Measurements from ENCODE around the gene CYP51A1. TPM values are rescaled to one million over a fixed set of nuclear protein-coding genes. Genes with fewer than 3 reads are reported as not detected.

Gene CYP51A1
- total RNA-seq, 1 experiment from 2014 or later = 80.0 TPM

DNA sequence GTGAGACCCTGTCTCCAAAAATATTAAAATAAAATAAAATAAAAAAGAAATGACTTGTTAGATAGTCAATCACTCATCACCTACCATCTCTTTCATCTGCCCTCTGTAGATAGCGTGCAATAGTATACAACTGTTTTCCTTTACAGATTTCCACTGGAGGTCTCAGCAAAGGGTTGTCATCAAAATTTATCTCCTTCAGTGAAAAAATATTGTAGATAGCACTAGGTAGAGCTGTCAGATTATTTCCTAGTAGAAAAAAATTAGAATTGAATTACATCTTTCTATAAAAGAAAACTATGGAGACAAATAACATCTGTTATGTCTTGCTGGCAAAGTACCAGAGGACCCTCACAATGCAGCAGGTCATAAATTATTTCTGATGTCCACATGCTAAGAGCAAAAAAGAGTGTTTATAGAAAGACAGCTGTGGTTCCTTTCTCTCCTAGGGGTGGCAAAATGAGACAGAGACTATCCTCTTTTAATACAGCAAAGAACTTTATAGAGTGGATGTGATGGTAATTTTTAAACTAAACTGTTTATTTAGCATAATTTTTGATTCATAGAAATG lies 16.3 kb upstream of the CYP51A1 start:
- H3K23me2 ChIP-seq (ENCODE audit: insufficient read length, low read depth, low read length, poor library complexity, severe bottlenecking) = no peaks in the 10 kb centered on the region
- Mint-ChIP-seq H3K9me3 (no peaks in the 10 kb centered on the region), H3K27me3 (ENCODE audit: low read depth) (no peaks in the 10 kb centered on the region), H3K4me1 (no peaks in the 10 kb centered on the region), H3K27ac (no peak overlapping the region; a peak in 1 of 7 replicates), H3K36me3 (ENCODE audit: insufficient read depth in 1 of 3, low read depth in 3 of 3) (no peaks in the 10 kb centered on the region), H3K4me3 (no peak overlapping the region)
- H2AFZ ChIP-seq (ENCODE audit: low read length) = no peak overlapping the region
- no peaks in the 10 kb centered on the region for H4K20me1 ChIP-seq (ENCODE audit: control insufficient read depth, insufficient read depth, insufficient read length)
- H4K8ac ChIP-seq (replicated peaks; ENCODE audit: insufficient read length, low read depth, low read length) = no peak overlapping the region
- H3K18ac ChIP-seq (ENCODE audit: insufficient read length, low read depth, low read length) = no peak overlapping the region
- no peak overlapping the region for H2BK12ac ChIP-seq (ENCODE audit: insufficient read length, low read depth, low read length)
- H3K14ac ChIP-seq (ENCODE audit: insufficient read depth, low read length) = no peak overlapping the region
- no peaks in the 10 kb centered on the region for H3K79me1 ChIP-seq (ENCODE audit: insufficient read depth, low read depth, low read length, poor library complexity, severe bottlenecking)
- no peak overlapping the region for H2BK15ac ChIP-seq (ENCODE audit: low read depth, low read length)
- H4K91ac ChIP-seq (ENCODE audit: insufficient read length, low read depth, low read length) = no peak overlapping the region
- no peak overlapping the region for H3K56ac ChIP-seq (ENCODE audit: insufficient read length, low read depth, low read length)
- DNase-seq = no peak
- no CpG with 5 or more reads among the region's 1 CpG for WGBS (ENCODE audit: extremely low coverage, insufficient read length, low lambda C conversion rate)
- no peak overlapping the region for H3T11ph ChIP-seq (ENCODE audit: low read length)
- no peak overlapping the region for H2BK120ac ChIP-seq (ENCODE audit: low read depth, low read length, poor library complexity, severe bottlenecking)
- H3K9ac ChIP-seq (ENCODE audit: extremely low read depth, insufficient read length, low read length) = no peak overlapping the region
- no peaks in the 10 kb centered on the region for H3K4me1 ChIP-seq (ENCODE audit: insufficient read depth, low read length)
- no peak for TF ChIP-seq CTCF (conservative IDR thresholded peaks at IDR 0.05)
- no peaks in the 10 kb centered on the region for H3K27me3 ChIP-seq (ENCODE audit: insufficient read depth, low read length)
- no peak overlapping the region for H2BK5ac ChIP-seq (ENCODE audit: insufficient read length, low read length)
- no peaks in the 10 kb centered on the region for H3K79me2 ChIP-seq (ENCODE audit: insufficient read depth, low read length)
- H3K27ac ChIP-seq (ENCODE audit: insufficient read length, low read depth, low read length) = no peak overlapping the region
- no peak overlapping the region for H3K4ac ChIP-seq (ENCODE audit: low read depth, low read length)
- no peaks in the 10 kb centered on the region for H3K9me3 ChIP-seq (ENCODE audit: control insufficient read depth, low read depth, low read length)
- H2BK20ac ChIP-seq (ENCODE audit: low read depth, low read length, poor library complexity, severe bottlenecking) = no peak overlapping the region
- H3K4me2 ChIP-seq (ENCODE audit: insufficient read depth, insufficient read length, low read length) = no peak overlapping the region
- H4K5ac ChIP-seq (ENCODE audit: insufficient read length, low read depth, low read length) = no peak overlapping the region
- H3K23ac ChIP-seq (ENCODE audit: insufficient read length, low read depth, low read length) = no peak overlapping the region
- no peak overlapping the region for H2AK5ac ChIP-seq (ENCODE audit: insufficient read length, low read length)

Data from H9 (cell line).